SK-N-SH (cell line): Measurements from ENCODE around the gene TMEM245.

ENCODE experiments used
- CTCF ChIP-seq: fragments of 200-600 bp; sonication (generic); IDR thresholded peaks from 2 replicates; pipeline ENCODE4 v1.6.1; 2017; ENCODE audit warnings: antibody characterized with exemption, mild to moderate bottlenecking, moderate library complexity
- EZH2phosphoT487 ChIP-seq: fragments of 200-600 bp; sonication (generic); IDR thresholded peaks from 2 replicates; pipeline ENCODE4 v1.6.1; 2017; ENCODE audit warnings: low read depth, mixed run types, mild to moderate bottlenecking, antibody characterized with exemption, moderate library complexity, borderline replicate concordance
- FOXJ3 ChIP-seq: sonication (generic); formaldehyde crosslinking; IDR thresholded peaks from 2 replicates; pipeline ENCODE4 v1.5.1; 2020; ENCODE audit warnings: mild to moderate bottlenecking, missing genetic modification reagents
- GATA2 ChIP-seq: sonication (generic); formaldehyde crosslinking; IDR thresholded peaks from 2 replicates; pipeline ENCODE4 v1.5.0; 2020; ENCODE audit warnings: mild to moderate bottlenecking, missing genetic modification reagents
- JUND ChIP-seq: IDR thresholded peaks from 2 replicates; pipeline ENCODE4 v1.4.0; 2012
- MAX ChIP-seq: IDR thresholded peaks from 2 replicates; pipeline ENCODE4 v1.4.0; 2012; ENCODE audit warnings: low read depth
- PBX3 ChIP-seq: IDR thresholded peaks from 2 replicates; pipeline ENCODE4; 2012
- POLR2AphosphoS5 ChIP-seq: IDR thresholded peaks from 2 replicates; pipeline ENCODE4 v1.6.1; 2012; ENCODE audit warnings: low read depth, low read length
- RCOR1 ChIP-seq: fragments of 150-350 bp; IDR thresholded peaks from 2 replicates; pipeline ENCODE4 v1.6.1; 2017; ENCODE audit warnings: antibody characterized with exemption, low read length
- REST ChIP-seq: IDR thresholded peaks from 2 replicates; pipeline ENCODE4 v1.6.1; 2012; ENCODE audit warnings: mild to moderate bottlenecking, low read depth, low read length, moderate library complexity
- SMC3 ChIP-seq: IDR thresholded peaks from 2 replicates; pipeline ENCODE4 v1.6.1; 2012; ENCODE audit warnings: low read depth, low read length, improper control_type of control experiment
- TCF12 ChIP-seq: IDR thresholded peaks from 2 replicates; pipeline ENCODE4 v1.4.0; 2012
- USF1 ChIP-seq: IDR thresholded peaks from 2 replicates; pipeline ENCODE4 v1.4.0; 2012; ENCODE audit warnings: low read depth, borderline replicate concordance

- TF ChIP-seq SMC3 = no peak
- no peak for TF ChIP-seq CTCF
- TF ChIP-seq RCOR1 = no peak
- TF ChIP-seq FOXJ3 (CRISPR knock-in tag) = no peak
- TF ChIP-seq JUND = no peak
- no peak for TF ChIP-seq EZH2phosphoT487
- no peak for TF ChIP-seq TCF12
- TF ChIP-seq REST = no peak
- TF ChIP-seq PBX3 = no peak
- no peak for TF ChIP-seq MAX
- TF ChIP-seq POLR2AphosphoS5 = no peak
- no peak for TF ChIP-seq USF1
- no peak for TF ChIP-seq GATA2 (CRISPR knock-in tag)
These were observed 89.3 kb downstream of the TMEM245 start for GRCh38 chr9:109030426-109030825.
